Stimulated activated CD4-positive, alpha-beta T cell treated with anti-CD3 and anti-CD28 coated beads, Interleukin-15, amount 100 ng/mL, for 48 hours (primary cell): ENCODE data around the gene PTPN21.

Experiments used
- DNase-seq, 2 donors: peaks; one replicate each; pipeline ENCODE4 v3.0.0-alpha.2; 2020; ENCODE audit warnings: low read depth in 2 of 2

PTPN21 gene

DNA sequence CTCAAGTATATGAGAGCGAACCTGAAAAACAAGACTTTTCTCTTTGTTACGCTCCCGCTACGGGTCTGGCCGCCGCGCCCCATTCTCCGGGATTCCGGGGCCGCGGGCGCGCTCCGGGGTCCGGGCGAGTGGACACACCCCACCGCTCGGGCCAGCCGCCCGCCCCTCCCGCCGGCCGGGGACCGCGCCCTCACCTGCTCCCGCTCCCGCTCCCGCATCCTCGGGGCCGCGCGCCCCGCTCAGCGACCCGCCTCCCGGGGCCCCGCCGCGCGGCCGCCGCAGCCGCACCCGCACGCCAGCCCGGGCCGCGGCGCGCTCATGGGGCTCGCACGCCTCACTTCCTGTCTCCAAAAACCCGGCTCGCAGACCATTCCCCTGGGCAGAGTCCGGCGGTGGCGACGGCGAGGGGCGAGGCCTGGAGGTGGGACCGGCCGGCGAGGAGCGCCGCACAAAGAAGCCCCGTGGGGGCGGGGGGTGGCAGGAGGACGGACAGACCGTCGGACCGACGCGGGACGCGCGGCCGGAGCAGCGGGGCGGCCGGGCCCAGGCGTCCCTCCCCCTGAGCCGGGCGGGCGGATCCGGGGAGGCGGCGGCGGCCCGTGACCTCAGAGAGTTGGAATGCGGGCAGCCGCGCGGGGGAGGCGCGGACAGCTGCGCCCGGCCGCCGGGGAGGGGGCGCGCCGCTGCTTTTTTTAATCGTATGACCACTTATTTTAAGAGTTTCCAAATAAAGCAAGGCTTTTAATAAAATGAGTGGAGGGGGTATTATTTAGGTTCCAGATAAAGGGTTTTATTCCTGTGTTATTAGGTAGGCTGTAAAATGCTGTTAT, at the start of gene PTPN21:
PTPN21 (minus strand) TSS at position 551 of the 830 bp plus-strand sequence. CDS start 4,590 bp downstream, outside the sequence.
- no peak for DNase-seq

- no peak for DNase-seq
Measured at GRCh38 chr14:88604212-88604611, 49.4 kb upstream of the PTPN21 start.

DNA sequence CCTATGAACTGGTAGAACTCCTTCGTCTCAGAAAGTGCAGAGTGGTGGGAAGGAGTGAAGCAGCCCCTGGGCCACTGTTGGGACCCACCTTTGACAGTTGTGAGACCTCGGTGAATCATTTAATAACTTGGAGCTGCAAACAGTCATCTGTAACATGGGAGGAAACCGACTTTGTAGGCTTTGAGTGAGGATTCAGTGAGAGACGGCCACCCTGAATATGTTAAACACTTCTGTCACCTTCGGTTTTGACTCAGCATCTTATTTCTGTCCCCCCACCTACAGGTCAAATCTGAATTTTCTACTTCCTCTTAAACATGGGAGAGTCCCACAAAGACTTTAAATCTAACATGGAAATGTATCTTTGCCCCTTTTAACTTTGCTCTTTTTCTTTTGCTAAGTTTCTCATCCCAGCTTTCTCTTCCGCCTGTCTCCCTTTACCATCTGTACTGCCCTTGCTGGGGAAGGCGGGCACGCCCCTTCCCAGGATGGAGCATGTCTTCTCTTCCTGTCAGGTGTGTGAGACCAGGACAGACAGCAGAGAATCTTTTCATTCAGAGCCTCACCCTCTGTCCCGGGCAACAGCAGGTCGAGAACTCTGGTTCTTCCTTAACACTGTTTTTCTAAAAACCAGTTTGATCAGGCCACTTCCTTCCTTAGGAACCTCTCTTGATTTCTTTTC, 45.1 kb upstream of the PTPN21 start:
- peak; percentile 10 to 20 for DNase-seq

DNA sequence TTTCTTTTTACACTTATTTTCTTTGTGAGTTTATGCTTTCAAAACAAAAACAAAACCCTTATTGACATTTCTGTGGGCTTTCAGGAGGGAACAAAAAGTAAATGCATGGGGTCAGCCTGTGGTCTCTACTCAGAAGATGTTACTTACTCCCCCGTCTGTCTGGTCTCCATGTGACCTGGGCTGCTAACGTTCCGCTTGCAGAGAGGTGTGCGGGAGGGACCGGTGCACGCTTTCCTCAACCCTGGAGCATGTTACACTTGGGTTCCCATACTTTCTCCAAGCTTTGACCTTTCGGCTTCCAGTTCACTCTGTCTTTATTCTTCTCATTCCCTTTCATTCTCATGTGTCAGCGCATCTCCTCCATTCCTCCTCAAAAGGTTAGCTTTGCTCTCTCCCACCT, 44.5 kb upstream of the PTPN21 start:
- no peak for DNase-seq

DNA sequence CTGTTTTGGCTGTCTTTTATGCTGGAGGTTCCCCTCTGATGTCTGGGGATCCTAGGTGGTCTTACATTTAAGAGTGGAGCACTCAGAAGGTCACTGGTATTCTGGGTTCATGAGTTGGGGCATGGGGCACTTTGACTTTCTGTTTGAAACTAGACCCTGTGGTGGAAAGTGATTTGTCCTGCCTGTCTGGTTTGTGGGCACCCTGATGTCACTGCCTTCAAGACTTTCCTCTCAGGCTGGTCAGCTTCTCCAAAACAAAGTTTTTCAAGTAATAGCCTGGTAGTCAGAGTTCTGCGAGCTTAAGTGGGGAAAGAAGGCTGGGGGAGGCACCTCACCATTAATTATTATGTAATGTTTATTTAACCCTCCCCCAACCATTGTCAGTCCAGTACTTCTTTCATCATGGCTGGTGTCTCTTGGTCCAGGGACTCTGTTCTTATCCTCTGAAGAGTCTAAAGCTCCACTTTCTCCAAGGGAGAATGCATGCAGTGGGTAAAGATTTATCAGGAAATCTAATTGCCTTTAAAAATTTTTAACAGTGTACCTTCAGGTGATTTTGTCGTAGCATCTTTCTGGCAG, 43.4 kb upstream of the PTPN21 start:
- no peak for DNase-seq

DNA sequence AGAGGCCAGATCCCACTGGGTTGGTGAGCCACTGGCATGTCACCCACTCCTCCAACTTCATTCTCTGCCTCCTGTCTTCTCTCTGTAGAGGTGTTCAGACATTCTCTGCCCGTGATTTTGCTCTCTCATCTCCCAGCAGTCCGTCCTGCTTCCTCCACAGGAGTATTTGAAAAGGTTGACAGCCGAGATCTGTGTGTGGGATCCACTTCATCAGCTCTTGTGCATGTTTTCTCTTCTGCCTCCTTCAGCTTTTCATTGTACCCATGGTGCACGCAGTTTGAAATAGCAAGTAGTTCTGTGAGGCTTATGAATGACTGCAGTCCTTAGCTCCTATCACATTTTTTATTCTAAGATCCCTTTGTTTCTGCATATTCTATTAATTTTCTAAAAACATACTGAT, 42.8 kb upstream of the PTPN21 start:
- DNase-seq = no peak

DNA sequence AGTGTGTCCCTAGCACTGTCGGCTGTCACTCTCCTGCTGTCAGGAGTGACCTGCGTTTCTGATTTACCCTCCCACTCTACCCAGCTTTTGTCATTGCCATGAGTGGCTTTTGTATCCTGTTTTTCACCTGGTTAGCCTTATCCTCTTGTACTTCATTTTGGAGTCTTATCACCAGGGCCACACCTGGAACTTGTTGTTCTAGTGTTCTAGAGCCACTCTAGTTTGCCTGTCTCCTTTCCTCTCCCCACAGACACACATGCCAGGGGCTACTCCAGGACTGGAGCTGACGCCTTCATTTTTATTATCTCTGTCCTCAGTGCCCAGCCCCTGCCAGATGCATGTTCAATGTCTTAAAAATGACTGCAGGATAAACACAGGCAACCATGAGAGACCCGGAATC, 42.2 kb upstream of the PTPN21 start:
- DNase-seq = no peak

DNA sequence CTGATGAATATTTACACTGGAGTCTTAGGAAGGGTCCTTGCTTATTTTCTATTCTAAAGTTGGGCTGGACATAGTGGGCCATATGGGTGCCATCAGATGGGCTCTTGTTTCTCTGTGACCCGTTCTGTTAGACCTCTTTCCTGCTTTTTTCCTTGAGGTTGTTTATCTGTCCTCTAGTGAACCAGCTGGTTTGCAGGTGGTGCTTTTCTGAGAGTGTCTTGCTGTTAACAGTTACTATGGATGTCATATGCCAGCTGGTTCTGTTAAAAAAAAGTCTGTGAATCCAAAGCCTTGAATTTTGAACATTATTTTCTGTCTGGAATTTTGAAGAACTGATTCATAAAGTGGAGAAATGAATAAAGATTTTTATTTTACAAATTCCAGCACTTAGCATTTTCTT, 37.2 kb upstream of the PTPN21 start:
- DNase-seq = no peak

DNA sequence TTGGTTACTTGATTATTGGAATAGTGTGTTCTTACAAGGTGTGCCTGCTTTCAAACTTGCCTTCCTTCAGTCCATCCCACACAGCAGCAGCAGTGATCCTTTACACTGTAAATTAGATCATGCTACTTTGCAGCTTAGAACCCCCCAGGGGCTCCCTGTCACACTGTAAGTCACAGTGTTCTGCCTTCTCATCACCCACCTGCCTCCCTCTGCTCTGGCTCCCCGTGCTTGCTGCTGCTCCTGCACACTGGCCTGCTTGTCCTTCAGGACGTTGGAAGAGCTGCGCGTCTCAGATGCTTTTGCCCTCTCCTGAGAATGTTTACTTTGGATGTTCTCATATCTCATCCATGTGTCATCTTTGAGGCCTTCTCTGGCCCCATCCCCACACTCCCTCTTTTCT, 35.4 kb upstream of the PTPN21 start:
- no peak for DNase-seq

DNA sequence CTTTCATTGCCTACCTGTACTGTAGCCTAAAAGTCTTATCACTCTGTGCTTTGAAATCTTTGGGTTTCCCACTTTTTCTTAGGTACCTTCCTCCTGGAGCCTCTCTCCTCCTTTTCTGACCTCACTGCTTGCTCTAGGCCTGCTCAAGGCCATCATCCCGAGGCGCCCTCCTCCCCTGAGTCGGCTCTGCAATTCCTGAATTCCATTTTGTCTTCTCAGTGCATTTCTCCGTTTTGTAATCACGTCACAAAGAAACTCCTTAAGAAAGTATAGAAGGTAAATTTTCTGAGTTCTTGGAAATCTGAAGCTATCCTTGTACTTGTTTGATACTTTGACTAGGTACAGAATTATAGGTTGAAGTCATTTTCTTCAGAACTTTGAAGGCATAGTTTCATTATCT, 33.3 kb upstream of the PTPN21 start:
- DNase-seq = no peak

DNA sequence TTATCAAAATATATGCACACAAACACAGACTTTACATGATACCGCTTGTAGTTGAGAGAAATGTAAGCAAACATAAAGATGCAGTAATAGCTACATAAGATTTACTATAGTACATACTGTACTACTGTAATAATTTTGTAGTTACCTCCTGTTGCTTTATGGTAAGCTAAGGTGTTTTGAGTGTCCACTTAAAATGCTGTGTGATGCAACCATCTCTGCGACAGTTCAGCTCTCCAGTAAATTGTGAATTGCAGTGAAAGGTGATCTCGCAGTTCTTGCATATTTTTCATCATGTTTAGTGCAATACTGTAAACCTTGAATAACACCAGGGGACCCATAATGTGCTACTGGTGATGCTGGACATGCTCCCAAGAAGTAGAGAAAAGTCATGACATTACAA, 29.6 kb upstream of the PTPN21 start:
- DNase-seq = no peak

DNA sequence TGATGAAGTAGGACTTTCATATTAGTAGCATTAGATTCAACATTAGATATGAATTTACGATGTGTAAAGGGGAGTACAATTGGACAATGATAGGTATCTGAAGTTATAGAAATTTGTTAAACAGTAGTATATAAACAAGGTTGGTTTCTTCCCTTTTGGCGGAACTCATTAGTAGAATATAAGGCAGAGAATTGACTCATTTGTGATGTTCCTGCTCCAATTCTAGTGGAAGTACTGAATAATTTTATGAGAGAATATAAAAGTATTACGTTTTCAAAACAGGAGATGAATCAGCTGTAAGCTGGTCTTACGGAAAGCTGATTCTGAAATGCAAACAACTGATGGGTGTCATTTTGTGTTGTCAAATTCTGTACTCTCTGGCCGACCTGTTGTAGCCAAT, 21.4 kb upstream of the PTPN21 start:
- DNase-seq = no peak

GRCh38 chr14:88572117-88572516, 17.3 kb upstream of the PTPN21 start:
- DNase-seq = no peak

GRCh38 chr14:88568196-88568595, 13.4 kb upstream of the PTPN21 start:
- DNase-seq = no peak

DNA sequence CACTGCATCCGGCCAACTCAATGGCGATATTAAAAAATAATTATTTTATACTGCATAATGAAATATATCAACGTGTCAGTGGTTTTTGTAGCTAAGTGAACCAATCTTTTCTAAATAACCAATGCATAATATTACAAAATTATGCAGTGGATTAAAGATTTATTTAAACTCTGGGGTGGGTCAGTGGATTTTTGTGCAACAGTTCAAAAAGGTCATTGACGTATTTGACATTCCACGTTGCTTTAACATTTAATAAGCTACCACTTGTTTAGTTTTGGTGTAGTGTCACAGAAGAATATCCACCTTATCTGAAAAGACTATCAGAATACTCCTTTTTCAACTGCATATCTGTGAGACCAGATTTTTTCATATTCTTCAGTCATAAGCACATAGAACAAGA, 10.6 kb upstream of the PTPN21 start:
- no peak for DNase-seq

GRCh38 chr14:88563845-88564244, 9.0 kb upstream of the PTPN21 start:
- DNase-seq = no peak

GRCh38 chr14:88562831-88563686, 8.3 kb upstream of the PTPN21 start, which contains the start of gene ZC3H14:
Gene ZC3H14, plus strand, starts transcription at chr14:88563037. Its CDS starts 97 bp downstream, at chr14:88563134.
- DNase-seq = peak; percentile 74 to 78

DNA sequence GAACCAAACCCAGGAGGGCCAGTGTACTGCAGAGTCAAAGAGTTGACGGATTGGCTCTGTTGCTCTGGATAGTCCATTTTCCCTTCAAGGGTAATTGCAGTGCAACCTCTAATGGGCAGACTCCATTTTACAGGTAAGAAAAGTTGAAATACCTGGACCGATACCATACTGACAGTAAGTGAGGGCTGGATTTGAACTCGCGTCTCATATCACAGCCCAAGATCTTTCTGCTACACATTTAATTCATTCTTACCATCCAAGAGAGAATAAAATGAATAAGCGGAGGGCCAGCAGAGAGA, 7.7 kb upstream of the PTPN21 start:
- DNase-seq = no peak

DNA sequence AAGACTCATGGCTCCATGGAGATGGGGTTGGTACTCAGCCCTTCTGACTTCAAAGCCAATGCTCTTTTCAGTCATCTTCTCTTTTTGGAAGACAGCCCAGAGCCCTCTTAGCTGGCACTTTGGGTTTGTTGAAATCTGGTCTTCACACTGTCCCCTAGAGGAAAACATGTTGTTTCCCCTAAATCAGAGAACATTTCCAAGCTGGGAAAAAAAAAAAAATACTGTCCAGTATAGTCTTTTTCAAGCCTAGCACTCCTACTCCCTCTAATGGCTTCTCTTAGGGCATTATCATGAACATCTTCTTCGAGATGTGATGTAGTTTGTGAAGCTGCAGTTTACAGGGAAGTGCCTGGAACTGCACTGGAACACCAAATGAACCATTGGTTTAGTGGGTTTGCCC, 5.0 kb upstream of the PTPN21 start:
- no peak for DNase-seq

GRCh38 chr14:88556581-88556980, 1.8 kb upstream of the PTPN21 start:
- no peak for DNase-seq

GRCh38 chr14:88553886-88554456, 836 bp downstream of the PTPN21 start:
- DNase-seq = no peak

DNA sequence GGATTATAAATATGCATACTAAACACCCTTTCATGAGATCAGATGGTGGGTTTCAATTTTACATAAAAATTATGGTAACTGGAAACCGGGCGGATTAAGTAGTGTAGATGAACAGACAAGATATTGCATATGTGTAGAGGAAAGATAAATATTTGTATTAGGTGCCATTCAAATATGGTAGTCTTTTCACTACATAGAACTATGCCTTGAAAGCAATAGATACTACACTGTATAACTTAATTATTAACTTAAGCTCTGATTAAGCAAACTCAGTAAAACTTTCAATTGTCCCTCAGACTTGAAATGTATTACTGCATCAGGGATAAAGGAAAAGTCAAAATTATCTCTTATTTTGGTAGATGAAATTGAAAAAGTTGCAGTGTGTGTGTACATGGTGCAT, 1.9 kb downstream of the PTPN21 start:
- DNase-seq = no peak
